K562 (cell line): ENCODE results near the gene ERO1B. TPM values are rescaled to one million over a fixed set of nuclear protein-coding genes. Genes with fewer than 3 reads are reported as not detected.

ENCODE experiments used
- ATAC-seq: fragments of 200-7000 bp; cut with Tn5 transposase; 3 replicates; pipeline ENCODE4 v1.9.1; 2020; ENCODE audit warnings: moderate library complexity
- BruUV-seq: library from RNA; stranded (reverse); fragments of 400-500 nt; replicated peaks from 2 replicates; lab custom pipeline; 2021; lab: Mats Ljungman, UMichigan
- CTCF ChIA-PET: fragments of 300-600 bp; formaldehyde crosslinking; extraction: SDS; loops from one replicate; lab custom pipeline; 2021; ENCODE audit warnings: low intra/inter-chr PET ratio; lab: Yijun Ruan, JAX
- POLR2A ChIA-PET: fragments of 300-600, 350-650 bp; sonication (Branson Sonifier 250); formaldehyde crosslinking; extraction: SDS; loops from one replicate; lab custom pipeline; 2021; ENCODE audit warnings: antibody characterized with exemption, inconsistent platforms; lab: Yijun Ruan, JAX
- DNase-seq, 4 experiments: peaks; one replicate each; pipeline versions ENCODE4 v3.0.0 to v3.0.0-alpha.2; 2011 to 2018; ENCODE audit warnings: low spot score in 3 of 4, mixed read lengths in 3 of 4; ENCODE audit errors: extremely low read depth in 1 of 4
- FAIRE-seq: peaks from 2 replicates; lab custom pipeline; 2011; peaks lifted over from hg19 to GRCh38; lab: Jason Lieb, UNC
- H2AFZ ChIP-seq: 2 replicates; pipeline ENCODE4 v1.6.0; 2011; ENCODE audit warnings: low read depth, low read length, control low read depth, inconsistent platforms
- H3K27ac ChIP-seq: fragments of 200-600 bp; 3 replicates; pipeline ENCODE4 v1.8.0; 2011; ENCODE audit warnings: low read depth, mild to moderate bottlenecking, control low read depth, inconsistent platforms, low read length, moderate library complexity, mixed read lengths; ENCODE audit errors: extremely low read depth
- H3K27me3 ChIP-seq, 2 experiments: fragments of 300-600 bp in 1 of 2; 2 replicates in 1 of 2; 3 replicates in 1 of 2; pipeline versions ENCODE4 v1.6.0 to v1.8.0; 2011; ENCODE audit warnings: inconsistent platforms in 2 of 2, low read length in 2 of 2, mild to moderate bottlenecking in 1 of 2, mixed read lengths in 1 of 2, moderate library complexity in 1 of 2; ENCODE audit not compliant: control insufficient read depth in 2 of 2, insufficient read depth in 2 of 2
- H3K36me3 ChIP-seq: fragments of 300-600 bp; 3 replicates; pipeline ENCODE4 v1.8.0; 2011; ENCODE audit warnings: mild to moderate bottlenecking, low read length, inconsistent platforms; ENCODE audit not compliant: control insufficient read depth, insufficient read depth
- H3K4me1 ChIP-seq, 2 experiments: fragments of 200-600 bp in 1 of 2; replicated peaks in 1 of 2; 2 replicates in 1 of 2; 3 replicates in 1 of 2; pipeline versions ENCODE4 v1.5.1 to v1.8.0; 2011; ENCODE audit warnings: inconsistent platforms in 2 of 2, low read length in 2 of 2, mild to moderate bottlenecking in 1 of 2, mixed read lengths in 1 of 2, moderate library complexity in 1 of 2; ENCODE audit not compliant: control insufficient read depth in 2 of 2, insufficient read depth in 2 of 2
- H3K4me2 ChIP-seq: 2 replicates; pipeline ENCODE4 v1.6.1; 2011; ENCODE audit warnings: low read length, control low read depth, inconsistent platforms, mixed read lengths; ENCODE audit not compliant: insufficient read depth
- H3K4me3 ChIP-seq: fragments of 200-600 bp; sonication (generic), shearing (Covaris generic); 2 replicates; pipeline ENCODE4 v1.5.1; 2016; ENCODE audit warnings: control low read depth, inconsistent platforms
- H3K79me2 ChIP-seq: fragments of 200-600 bp; 3 replicates; pipeline ENCODE4 v1.8.0; 2011; ENCODE audit warnings: low read length, inconsistent platforms; ENCODE audit not compliant: control insufficient read depth, insufficient read depth
- H3K9ac ChIP-seq, 2 experiments: 2 replicates each; pipeline versions ENCODE4 v1.6.0 to v1.6.1; 2011; ENCODE audit warnings: low read depth in 2 of 2, low read length in 2 of 2, control low read depth in 1 of 2, inconsistent platforms in 1 of 2, mild to moderate bottlenecking in 1 of 2, mixed read lengths in 1 of 2; ENCODE audit not compliant: insufficient read depth in 1 of 2
- H3K9me1 ChIP-seq: one replicate; pipeline ENCODE4 v1.6.0; 2011; ENCODE audit warnings: inconsistent platforms, mild to moderate bottlenecking, low read length, moderate library complexity; ENCODE audit not compliant: control insufficient read depth, insufficient read depth
- H3K9me3 ChIP-seq: replicated peaks from 2 replicates; pipeline ENCODE4 v1.5.1; 2011; ENCODE audit warnings: low read depth, low read length, inconsistent platforms; ENCODE audit not compliant: control insufficient read depth, insufficient read depth
- H4K20me1 ChIP-seq: replicated peaks from 2 replicates; pipeline ENCODE4 v1.6.1; 2011; ENCODE audit warnings: low read length, inconsistent platforms, mixed read lengths; ENCODE audit not compliant: control insufficient read depth, insufficient read depth
- FOXK2 ChIP-seq, 2 experiments: fragments of 450-650 bp; IDR thresholded peaks in 1 of 2; conservative IDR thresholded peaks in 1 of 2; 2 replicates each; pipeline ENCODE4 v1.6.1; 2016; ENCODE audit warnings: low read depth in 2 of 2, mild to moderate bottlenecking in 1 of 2
- MCM2 ChIP-seq: fragments of 450-650 bp; IDR thresholded peaks from 2 replicates; pipeline ENCODE4 v1.6.1; 2017; ENCODE audit warnings: low read depth, mild to moderate bottlenecking
- SETDB1 ChIP-seq: IDR thresholded peaks from one replicate; pipeline ENCODE4 v1.6.1; 2012; ENCODE audit warnings: low read length, control low read depth, inconsistent platforms
- SRSF1 ChIP-seq: fragments of 200-400 bp; formaldehyde crosslinking; IDR thresholded peaks from 2 replicates; pipeline ENCODE4 v1.6.1; 2017; ENCODE audit warnings: mild to moderate bottlenecking, low read depth, low read length, moderate library complexity
- ZNF75A ChIP-seq: fragments of 450-650 bp; formaldehyde crosslinking; IDR thresholded peaks from 2 replicates; pipeline ENCODE4 v1.4.0; 2020; ENCODE audit warnings: mild to moderate bottlenecking
- WGBS: fragments of 100-300 bp; shearing (Covaris generic); methylation state at CpG from one replicate; pipeline ENCODE4 v1.1.6; 2016; ENCODE audit warnings: low coverage, mixed read lengths; ENCODE audit not compliant: insufficient coverage; ENCODE audit errors: missing lambda C conversion rate; 5-methylcytosine and 5-hydroxymethylcytosine counted together
- in situ Hi-C: fragments of 300-500 bp; cut with MboI; formaldehyde crosslinking; loops from 4 replicates; pipeline ENCODE4 v1.15.0; 2018; ENCODE audit warnings: inconsistent platforms, mixed read lengths
- intact Hi-C: fragments of 100-400 bp; cut with micrococcal nuclease; formaldehyde crosslinking; loops from 2 replicates; pipeline ENCODE4 v1.14.2; 2022
- polyA plus RNA-seq, 8 experiments: library from polyadenylated mRNA; depleted of rRNA in 4 of 8; stranded (reverse) in 5 of 8; unstranded in 3 of 8; fragments of >200 nt; fragmentation: Nextera tagmentation in 2 of 8; fragmentation: Illumina TruSeq in 1 of 8; extraction: Ambion mirVana in 2 of 8; extraction: Trizol in 1 of 8; gene quantifications; 2 replicates each; pipeline versions ENCODE4 v1.2.1 to v1.2.3, GENCODE V29; 2011 to 2014; ENCODE audit warnings: inconsistent platforms in 1 of 8, missing spikeins in 1 of 8
- total RNA-seq, 7 experiments: library from RNA; depleted of rRNA in 6 of 7; stranded (reverse); fragments of >200 nt in 6 of 7; fragmentation: Illumina TruSeq in 2 of 7; extraction: Trizol in 2 of 7; gene quantifications; 2 replicates each; pipeline versions ENCODE4 v1.2.1 to v1.2.3, GENCODE V29; 2011 to 2021; ENCODE audit warnings: low replicate concordance in 1 of 7
- TF ChIP-seq, protein P1 (sequence below): sonication (generic); formaldehyde crosslinking; IDR thresholded peaks from 2 replicates; pipeline ENCODE4 v1.8.0; 2023; ENCODE audit warnings: mild to moderate bottlenecking, missing genetic modification reagents
- TF ChIP-seq, protein P2 (sequence below), 2 experiments: fragments of 450-650 bp in 1 of 2; sonication (generic) in 1 of 2; formaldehyde crosslinking in 1 of 2; IDR thresholded peaks; 2 replicates each; pipeline versions ENCODE4 v1.7.1 to v1.9.0; 2016 to 2022; ENCODE audit warnings: inconsistent platforms in 1 of 2, mild to moderate bottlenecking in 1 of 2, missing genetic modification reagents in 1 of 2

The ERO1B gene
- total and polyA plus RNA-seq, 9 of the 15 experiments (the other 6 are each of a cell fraction or from before 2014, with no cell fraction given), result 0.59 to 6.4 (median 4.2) TPM

- TF ChIP-seq, protein P1, sequence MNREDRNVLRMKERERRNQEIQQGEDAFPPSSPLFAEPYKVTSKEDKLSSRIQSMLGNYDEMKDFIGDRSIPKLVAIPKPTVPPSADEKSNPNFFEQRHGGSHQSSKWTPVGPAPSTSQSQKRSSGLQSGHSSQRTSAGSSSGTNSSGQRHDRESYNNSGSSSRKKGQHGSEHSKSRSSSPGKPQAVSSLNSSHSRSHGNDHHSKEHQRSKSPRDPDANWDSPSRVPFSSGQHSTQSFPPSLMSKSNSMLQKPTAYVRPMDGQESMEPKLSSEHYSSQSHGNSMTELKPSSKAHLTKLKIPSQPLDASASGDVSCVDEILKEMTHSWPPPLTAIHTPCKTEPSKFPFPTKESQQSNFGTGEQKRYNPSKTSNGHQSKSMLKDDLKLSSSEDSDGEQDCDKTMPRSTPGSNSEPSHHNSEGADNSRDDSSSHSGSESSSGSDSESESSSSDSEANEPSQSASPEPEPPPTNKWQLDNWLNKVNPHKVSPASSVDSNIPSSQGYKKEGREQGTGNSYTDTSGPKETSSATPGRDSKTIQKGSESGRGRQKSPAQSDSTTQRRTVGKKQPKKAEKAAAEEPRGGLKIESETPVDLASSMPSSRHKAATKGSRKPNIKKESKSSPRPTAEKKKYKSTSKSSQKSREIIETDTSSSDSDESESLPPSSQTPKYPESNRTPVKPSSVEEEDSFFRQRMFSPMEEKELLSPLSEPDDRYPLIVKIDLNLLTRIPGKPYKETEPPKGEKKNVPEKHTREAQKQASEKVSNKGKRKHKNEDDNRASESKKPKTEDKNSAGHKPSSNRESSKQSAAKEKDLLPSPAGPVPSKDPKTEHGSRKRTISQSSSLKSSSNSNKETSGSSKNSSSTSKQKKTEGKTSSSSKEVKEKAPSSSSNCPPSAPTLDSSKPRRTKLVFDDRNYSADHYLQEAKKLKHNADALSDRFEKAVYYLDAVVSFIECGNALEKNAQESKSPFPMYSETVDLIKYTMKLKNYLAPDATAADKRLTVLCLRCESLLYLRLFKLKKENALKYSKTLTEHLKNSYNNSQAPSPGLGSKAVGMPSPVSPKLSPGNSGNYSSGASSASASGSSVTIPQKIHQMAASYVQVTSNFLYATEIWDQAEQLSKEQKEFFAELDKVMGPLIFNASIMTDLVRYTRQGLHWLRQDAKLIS (CRISPR knock-in tag), result no peak
Measured at GRCh38 chr1:236240675-236241074, 41.1 kb downstream of the ERO1B start (continued).

GRCh38 chr1:236239092-236239585 is 42.6 kb downstream of the ERO1B start:
- Histone ChIP-seq H3K27me3 (no peaks in the 10 kb centered on the region), H2AFZ (no peak overlapping the region), H3K9me3 (no peaks in the 10 kb centered on the region), H3K27ac (no peak overlapping the region), H3K79me2 (no peaks in the 10 kb centered on the region), H3K36me3 (0 out of 3 replicates have a peak, but pooled peaks cover 2% of the 10 kb centered on the region), H4K20me1 (no peaks in the 10 kb centered on the region), H3K4me1 (peaks cover 0 to 6% of the 10 kb centered on the region in 2 experiments; a peak in 3 of 5 replicates), H3K9ac (no peak overlapping the region), H3K4me3 (no peak overlapping the region), H3K4me2 (no peak overlapping the region), H3K9me1 (no peaks in the 10 kb centered on the region)
- no peak for FAIRE-seq
- no peak for DNase-seq
- BruUV-seq, result no TSS peak
- intact Hi-C loops, result no loop called here
- ChIA-PET CTCF (no interaction called here), POLR2A (interaction anchor here (0.6 to 1.3 kb wide), 8 partner anchors 9 to 284 kb away, joined by 3 to 6 read pairs (median 3); no protein-coding TSS in a partner anchor)
- WGBS, result 54% methylated on average over 1 of the region's 1 CpG
- ATAC-seq, result no peak
- in situ Hi-C loops, result no loop called here
- no peak for TF ChIP-seq SETDB1
- TF ChIP-seq FOXK2 (conservative IDR thresholded peaks at IDR 0.05 in 1 of 2, IDR thresholded peaks at IDR 0.05 in 1 of 2; ENCODE audit: low read depth in 2 of 2), result no peak
- TF ChIP-seq ZNF75A (CRISPR knock-in tag), result no peak
- TF ChIP-seq, protein P2, sequence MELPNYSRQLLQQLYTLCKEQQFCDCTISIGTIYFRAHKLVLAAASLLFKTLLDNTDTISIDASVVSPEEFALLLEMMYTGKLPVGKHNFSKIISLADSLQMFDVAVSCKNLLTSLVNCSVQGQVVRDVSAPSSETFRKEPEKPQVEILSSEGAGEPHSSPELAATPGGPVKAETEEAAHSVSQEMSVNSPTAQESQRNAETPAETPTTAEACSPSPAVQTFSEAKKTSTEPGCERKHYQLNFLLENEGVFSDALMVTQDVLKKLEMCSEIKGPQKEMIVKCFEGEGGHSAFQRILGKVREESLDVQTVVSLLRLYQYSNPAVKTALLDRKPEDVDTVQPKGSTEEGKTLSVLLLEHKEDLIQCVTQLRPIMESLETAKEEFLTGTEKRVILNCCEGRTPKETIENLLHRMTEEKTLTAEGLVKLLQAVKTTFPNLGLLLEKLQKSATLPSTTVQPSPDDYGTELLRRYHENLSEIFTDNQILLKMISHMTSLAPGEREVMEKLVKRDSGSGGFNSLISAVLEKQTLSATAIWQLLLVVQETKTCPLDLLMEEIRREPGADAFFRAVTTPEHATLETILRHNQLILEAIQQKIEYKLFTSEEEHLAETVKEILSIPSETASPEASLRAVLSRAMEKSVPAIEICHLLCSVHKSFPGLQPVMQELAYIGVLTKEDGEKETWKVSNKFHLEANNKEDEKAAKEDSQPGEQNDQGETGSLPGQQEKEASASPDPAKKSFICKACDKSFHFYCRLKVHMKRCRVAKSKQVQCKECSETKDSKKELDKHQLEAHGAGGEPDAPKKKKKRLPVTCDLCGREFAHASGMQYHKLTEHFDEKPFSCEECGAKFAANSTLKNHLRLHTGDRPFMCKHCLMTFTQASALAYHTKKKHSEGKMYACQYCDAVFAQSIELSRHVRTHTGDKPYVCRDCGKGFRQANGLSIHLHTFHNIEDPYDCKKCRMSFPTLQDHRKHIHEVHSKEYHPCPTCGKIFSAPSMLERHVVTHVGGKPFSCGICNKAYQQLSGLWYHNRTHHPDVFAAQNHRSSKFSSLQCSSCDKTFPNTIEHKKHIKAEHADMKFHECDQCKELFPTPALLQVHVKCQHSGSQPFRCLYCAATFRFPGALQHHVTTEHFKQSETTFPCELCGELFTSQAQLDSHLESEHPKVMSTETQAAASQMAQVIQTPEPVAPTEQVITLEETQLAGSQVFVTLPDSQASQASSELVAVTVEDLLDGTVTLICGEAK (IDR thresholded peaks at IDR 0.05), result peak; percentile 68; the same call in 1 of the 2 replicates
- TF ChIP-seq, protein P2 (CRISPR knock-in tag; IDR thresholded peaks at IDR 0.05), result no peak
- TF ChIP-seq SRSF1, result no peak
- TF ChIP-seq MCM2, result no peak
